Panc1 (cell line): ENCODE measurements around the gene ADK. TPM values are rescaled to one million over a fixed set of nuclear protein-coding genes. Genes with fewer than 3 reads are reported as not detected.

ENCODE experiments used
- ATAC-seq: fragments of 200-7000 bp; cut with Tn5 transposase; 2 replicates; pipeline ENCODE4 v1.9.1; 2020; ENCODE audit warnings: mild to moderate bottlenecking, moderate library complexity
- BruUV-seq: library from RNA; stranded (reverse); fragments of 400-500 nt; replicated peaks from 2 replicates; lab custom pipeline; 2021; lab: Mats Ljungman, UMichigan
- CTCF ChIA-PET: fragments of 300-600 bp; sonication (Branson Sonifier 250); formaldehyde crosslinking; loops from one replicate; lab custom pipeline; 2022; ENCODE audit warnings: antibody characterized with exemption; lab: Charles Lee
- POLR2A ChIA-PET: fragments of 300-600 bp; sonication (Branson Sonifier 250); formaldehyde crosslinking; loops from one replicate; lab custom pipeline; 2022; ENCODE audit warnings: antibody characterized with exemption; lab: Charles Lee
- DNase-seq: peaks from one replicate; pipeline ENCODE4 v3.0.0-alpha.2; 2010; ENCODE audit warnings: low read depth, low spot score
- H3K27ac ChIP-seq: 2 replicates; pipeline ENCODE4 v1.5.1; 2011; ENCODE audit warnings: mild to moderate bottlenecking, low read length, inconsistent platforms
- H3K27me3 ChIP-seq: fragments of 200-500 bp; sonication (Bioruptor generic); 2 replicates; pipeline ENCODE4 v1.6.0; 2014; ENCODE audit warnings: low read length, inconsistent platforms; ENCODE audit not compliant: control insufficient read depth, insufficient read depth
- H3K36me3 ChIP-seq: fragments of 200-500 bp; sonication (Bioruptor generic); 2 replicates; pipeline ENCODE4 v1.5.1; 2014; ENCODE audit warnings: inconsistent platforms, mild to moderate bottlenecking, low read length, moderate library complexity; ENCODE audit not compliant: control insufficient read depth, insufficient read depth
- H3K4me1 ChIP-seq: 2 replicates; pipeline ENCODE4 v1.5.1; 2011; ENCODE audit warnings: inconsistent platforms, mild to moderate bottlenecking, low read length, moderate library complexity; ENCODE audit not compliant: control insufficient read depth, insufficient read depth
- H3K4me3 ChIP-seq, 2 experiments: 2 replicates each; pipeline ENCODE4 v1.5.1; 2011 to 2012; ENCODE audit warnings: low read depth in 2 of 2, low read length in 2 of 2, mild to moderate bottlenecking in 2 of 2, inconsistent platforms in 1 of 2, moderate library complexity in 1 of 2
- H3K9me3 ChIP-seq: fragments of 200-500 bp; sonication (Bioruptor generic); 2 replicates; pipeline ENCODE4 v1.5.1; 2014; ENCODE audit warnings: low read depth, mild to moderate bottlenecking, inconsistent platforms, low read length, moderate library complexity; ENCODE audit not compliant: control insufficient read depth, insufficient read depth
- CTCF ChIP-seq: fragments of 450-650 bp; IDR thresholded peaks from 2 replicates; pipeline ENCODE4 v1.5.1; 2017; ENCODE audit warnings: mild to moderate bottlenecking
- POLR2AphosphoS5 ChIP-seq: IDR thresholded peaks from 2 replicates; pipeline ENCODE4 v1.6.1; 2012; ENCODE audit warnings: mild to moderate bottlenecking, low read depth, low read length, moderate library complexity
- REST ChIP-seq, 2 experiments: IDR thresholded peaks; 2 replicates each; pipeline ENCODE4 v1.6.1; 2011 to 2012; ENCODE audit warnings: low read depth in 2 of 2, control low read depth in 1 of 2, low read length in 1 of 2, mild to moderate bottlenecking in 1 of 2, moderate library complexity in 1 of 2; ENCODE audit not compliant: insufficient read depth in 1 of 2
- SIN3A ChIP-seq: IDR thresholded peaks from 2 replicates; pipeline ENCODE4 v1.6.1; 2012; ENCODE audit warnings: low read depth, mild to moderate bottlenecking, low read length, moderate library complexity, borderline replicate concordance; ENCODE audit not compliant: insufficient read depth
- TCF7L2 ChIP-seq: IDR thresholded peaks from 2 replicates; pipeline ENCODE4 v1.6.1; 2011; ENCODE audit warnings: mild to moderate bottlenecking, low read depth, low read length, inconsistent platforms
- in situ Hi-C: cut with HindIII; loops from 2 replicates; pipeline ENCODE4 v1.10.0; 2016; ENCODE audit warnings: low sequenced_read_pairs, low pct_unique_long_range_greater_than_20kb
- intact Hi-C: fragments of 100-400 bp; cut with micrococcal nuclease; formaldehyde crosslinking; loops from one replicate; pipeline ENCODE4 v1.10.0; 2022; ENCODE audit not compliant: unreplicated experiment
- total RNA-seq: library from RNA; stranded (reverse); gene quantifications from one replicate; pipeline ENCODE4 v1.2.1, GENCODE V29; 2021; ENCODE audit not compliant: unreplicated experiment

The ADK gene
- total RNA-seq, 1 experiment from 2014 or later, result 64.5 TPM

DNA sequence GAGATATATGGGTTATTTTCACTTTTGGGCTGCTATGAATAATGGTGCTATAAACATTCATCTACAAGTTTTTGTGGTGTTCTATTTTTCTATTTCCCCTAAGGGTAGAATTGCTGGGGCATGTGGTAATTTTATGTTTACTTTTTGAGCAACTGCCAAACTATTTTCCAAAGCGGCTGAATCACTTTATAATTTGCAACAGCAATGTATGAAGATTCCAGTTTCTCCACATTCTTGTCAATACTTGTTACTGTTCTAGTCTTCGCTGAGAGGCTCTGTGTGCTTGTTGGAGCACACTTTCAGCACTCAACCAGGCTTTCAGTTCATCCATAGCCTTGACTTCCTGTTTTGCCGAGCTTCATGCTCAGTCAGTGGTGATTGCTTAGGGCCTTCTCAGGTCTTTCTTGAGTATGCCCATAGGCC is 39.0 kb downstream of the ADK start:
- H3K27ac ChIP-seq, result peak overlapping the region; percentile 91
- ChIA-PET POLR2A (interaction anchor here (0.6 to 1.5 kb wide), 3 partner anchors 14 to 920 kb away, joined by 4 to 20 read pairs (median 6); no protein-coding TSS in a partner anchor), CTCF (interaction anchor here (1.2 kb wide), 1 partner anchor 23 kb away, joined by 6 read pairs; no protein-coding TSS in a partner anchor)
- H3K36me3 ChIP-seq, result no peaks in the 10 kb centered on the region
- intact Hi-C loops (no loop called here), in situ Hi-C loops (no loop called here)
- DNase-seq (peak; percentile 73), ATAC-seq (peak; percentile 91)
- 0 out of 2 replicates have a peak, but pooled peaks have one; percentile 30 for TF ChIP-seq POLR2AphosphoS5
- TF ChIP-seq SIN3A, result no peak
- peak overlapping the region; percentile 4 to 41 for H3K4me3 ChIP-seq
- no peaks in the 10 kb centered on the region for H3K9me3 ChIP-seq
- no TSS peak for BruUV-seq
- H3K27me3 ChIP-seq, result no peaks in the 10 kb centered on the region
- H3K4me1 ChIP-seq, result peaks cover 49% of the 10 kb centered on the region

GRCh38 chr10:74190494-74190893 is 39.5 kb downstream of the ADK start:
- BruUV-seq, result no TSS peak
- POLR2A ChIA-PET, result interaction anchor here (0.7 to 1.5 kb wide), 3 partner anchors 11 to 920 kb away, joined by 4 to 8 read pairs (median 6); no protein-coding TSS in a partner anchor
- H3K4me1 ChIP-seq, result peaks cover 49% of the 10 kb centered on the region
- ATAC-seq, result peak; percentile 67
- in situ Hi-C loops, result no loop called here
- H3K9me3 ChIP-seq, result no peaks in the 10 kb centered on the region
- H3K36me3 ChIP-seq, result no peaks in the 10 kb centered on the region
- no peak for TF ChIP-seq REST (IDR thresholded peaks at IDR 0.05; ENCODE audit: insufficient read depth in 1 of 2, low read depth in 2 of 2, low read length in 1 of 2)
- TF ChIP-seq CTCF, result no peak
- TF ChIP-seq TCF7L2, result no peak
- TF ChIP-seq SIN3A, result no peak
- no peak for TF ChIP-seq POLR2AphosphoS5
- no peaks in the 10 kb centered on the region for H3K27me3 ChIP-seq
- peak overlapping the region; percentile 4 to 41 for H3K4me3 ChIP-seq
- peak overlapping the region; percentile 91 for H3K27ac ChIP-seq
- CTCF ChIA-PET, result interaction anchor here (0.5 to 1.2 kb wide), 2 partner anchors 23 to 760 kb away, joined by 4 to 6 read pairs; no protein-coding TSS in a partner anchor
- intact Hi-C loops, result no loop called here
- DNase-seq, result no peak

DNA sequence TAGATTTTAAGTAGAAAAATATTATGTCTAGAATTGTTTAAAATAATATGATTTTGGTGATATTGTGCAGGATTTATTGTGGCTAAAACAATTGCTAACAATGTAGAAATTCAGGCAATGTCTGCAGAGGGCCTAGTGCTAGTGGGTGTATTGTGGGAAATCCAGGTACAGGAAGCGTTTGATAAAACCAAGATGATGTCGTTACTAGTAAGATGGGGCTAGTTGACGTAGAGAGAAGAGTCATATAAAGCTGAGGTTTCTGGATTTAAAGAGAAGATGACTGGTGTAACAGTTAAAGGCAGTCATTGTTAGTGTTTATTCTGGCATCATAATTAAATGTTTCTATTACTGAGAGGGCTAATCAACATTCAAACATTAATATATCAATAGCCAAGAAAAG is 43.5 kb downstream of the ADK start:
- Histone ChIP-seq H3K4me3 (no peak overlapping the region), H3K9me3 (no peaks in the 10 kb centered on the region), H3K27me3 (no peaks in the 10 kb centered on the region), H3K36me3 (no peaks in the 10 kb centered on the region), H3K4me1 (peaks cover 32% of the 10 kb centered on the region), H3K27ac (no peak overlapping the region)
- in situ Hi-C loops, result no loop called here
- no peak for TF ChIP-seq POLR2AphosphoS5
- no peak for TF ChIP-seq REST (IDR thresholded peaks at IDR 0.05; ENCODE audit: insufficient read depth in 1 of 2, low read depth in 2 of 2, low read length in 1 of 2)
- TF ChIP-seq CTCF, result no peak
- no peak for TF ChIP-seq SIN3A
- TF ChIP-seq TCF7L2, result no peak
- ATAC-seq, result no peak
- DNase-seq, result no peak
- CTCF ChIA-PET, result interaction anchor here (0.8 kb wide), 1 partner anchor 19 kb away, joined by 3 read pairs; no protein-coding TSS in a partner anchor
- POLR2A ChIA-PET, result no interaction called here
- BruUV-seq, result no TSS peak
- intact Hi-C loops, result no loop called here
